HG03095 (cell line): ENCODE data around the gene AGO3.
"Not testable (repeated sequence)": the region's sequence is repeated elsewhere in the genome, so short reads cannot be mapped to it uniquely, and the experiment has no call there.

Source experiments
- ATAC-seq: cut with Tn5 transposase; IDR thresholded peaks from one replicate; pipeline ENCODE4 v1.9.1; 2021; ENCODE audit warnings: moderate library complexity; ENCODE audit not compliant: unreplicated experiment

The AGO3 gene

GRCh38 chr1:35924838-35925237 lies 6.1 kb upstream of the AGO3 start:
- ATAC-seq = no peak

- no peak for ATAC-seq
Measured at GRCh38 chr1:35925741-35926140, 5.2 kb upstream of the AGO3 start.

- no peak for ATAC-seq
Measured at GRCh38 chr1:35927472-35927871, 3.4 kb upstream of the AGO3 start.

GRCh38 chr1:35929730-35930592 lies 944 bp upstream of the AGO3 start:
- no peak for ATAC-seq

GRCh38 chr1:35931446-35932157 lies 697 bp downstream of the AGO3 start:
- peak; percentile 20 for ATAC-seq

- ATAC-seq = no peak
Measured at GRCh38 chr1:35932158-35932636, 1.3 kb downstream of the AGO3 start.

GRCh38 chr1:35932941-35933340 lies 2.0 kb downstream of the AGO3 start:
- ATAC-seq = no peak

- no peak for ATAC-seq
Measured at GRCh38 chr1:35935442-35936388, 4.8 kb downstream of the AGO3 start.

GRCh38 chr1:35936838-35937237 lies 5.9 kb downstream of the AGO3 start:
- ATAC-seq = no peak

GRCh38 chr1:35939484-35939883 lies 8.6 kb downstream of the AGO3 start:
- no peak for ATAC-seq

- no peak for ATAC-seq
Measured at GRCh38 chr1:35945327-35945726, 14.4 kb downstream of the AGO3 start.

- no peak for ATAC-seq
Measured at GRCh38 chr1:35947547-35947946, 16.6 kb downstream of the AGO3 start.

- no peak for ATAC-seq
Measured at GRCh38 chr1:35958558-35958957, 27.7 kb downstream of the AGO3 start.

GRCh38 chr1:35959304-35959703 lies 28.4 kb downstream of the AGO3 start:
- ATAC-seq = no peak

GRCh38 chr1:35962952-35963351 lies 32.0 kb downstream of the AGO3 start:
- no peak for ATAC-seq

GRCh38 chr1:35964277-35964676 lies 33.4 kb downstream of the AGO3 start:
- ATAC-seq = not testable (repeated sequence)

- ATAC-seq = no peak
Measured at GRCh38 chr1:35968396-35968795, 37.5 kb downstream of the AGO3 start.

- ATAC-seq = no peak
Measured at GRCh38 chr1:35971601-35972000, 40.7 kb downstream of the AGO3 start.

GRCh38 chr1:35972631-35973030 lies 41.7 kb downstream of the AGO3 start:
- ATAC-seq = not testable (repeated sequence)

- no peak for ATAC-seq
Measured at GRCh38 chr1:35980090-35980489, 49.2 kb downstream of the AGO3 start.

- no peak for ATAC-seq
Measured at GRCh38 chr1:35988237-35988636, 57.3 kb downstream of the AGO3 start.
